GM13976 (cell line): ENCODE results near the gene SLC35F3.
A peak's percentile ranks its signal among the peaks of the same experiment; 100 is the strongest.

Source experiments
- DNase-seq: peaks from one replicate; pipeline ENCODE4 v3.0.0; 2012; ENCODE audit warnings: low spot score
- in situ Hi-C: fragments of 300-500 bp; cut with MboI; formaldehyde crosslinking; loops from one replicate; pipeline ENCODE4 v1.12.0; 2022; ENCODE audit warnings: low sequenced_read_pairs, mixed read lengths, inconsistent platforms; ENCODE audit not compliant: unreplicated experiment
- TF ChIP-seq, protein P1 (sequence below): IDR thresholded peaks from 2 replicates; pipeline ENCODE4 v1.5.1; 2012; ENCODE audit warnings: borderline replicate concordance, mild to moderate bottlenecking; ENCODE audit not compliant: insufficient read depth; ENCODE audit errors: extremely low read depth, missing control alignments, control extremely low read depth

The SLC35F3 gene

DNA sequence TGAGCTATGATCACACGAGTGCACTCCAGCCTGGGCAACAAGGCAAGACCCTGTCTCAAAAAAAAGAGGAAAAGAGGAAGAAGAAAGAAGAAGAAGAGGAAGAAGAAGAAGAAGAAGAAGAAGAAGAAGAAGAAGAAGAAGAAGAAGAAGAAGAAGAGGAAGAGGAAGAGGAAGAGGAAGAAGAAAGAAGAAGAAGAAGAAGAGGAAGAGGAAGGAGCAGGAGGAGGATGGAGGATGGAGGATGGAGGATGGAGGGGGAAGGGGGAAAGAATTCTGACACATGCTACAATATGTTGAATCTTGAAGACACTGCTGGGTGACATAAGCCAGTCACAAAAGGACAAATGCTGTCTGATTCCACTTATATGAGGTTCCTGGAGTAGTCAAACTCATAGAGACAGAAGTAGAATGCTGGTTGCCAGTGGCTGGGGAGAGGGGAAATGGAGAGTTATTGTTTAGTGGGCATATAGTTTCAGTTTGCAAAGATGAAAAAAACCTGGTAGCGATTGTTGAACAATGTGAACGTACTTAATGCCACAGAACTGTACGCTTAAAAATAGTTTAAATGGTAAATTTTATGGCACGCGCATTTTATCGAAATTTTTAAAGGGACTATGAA lies 421.5 kb downstream of the SLC35F3 start:
- DNase-seq: no peak
- in situ Hi-C loops: no loop called here
- TF ChIP-seq, protein P1, sequence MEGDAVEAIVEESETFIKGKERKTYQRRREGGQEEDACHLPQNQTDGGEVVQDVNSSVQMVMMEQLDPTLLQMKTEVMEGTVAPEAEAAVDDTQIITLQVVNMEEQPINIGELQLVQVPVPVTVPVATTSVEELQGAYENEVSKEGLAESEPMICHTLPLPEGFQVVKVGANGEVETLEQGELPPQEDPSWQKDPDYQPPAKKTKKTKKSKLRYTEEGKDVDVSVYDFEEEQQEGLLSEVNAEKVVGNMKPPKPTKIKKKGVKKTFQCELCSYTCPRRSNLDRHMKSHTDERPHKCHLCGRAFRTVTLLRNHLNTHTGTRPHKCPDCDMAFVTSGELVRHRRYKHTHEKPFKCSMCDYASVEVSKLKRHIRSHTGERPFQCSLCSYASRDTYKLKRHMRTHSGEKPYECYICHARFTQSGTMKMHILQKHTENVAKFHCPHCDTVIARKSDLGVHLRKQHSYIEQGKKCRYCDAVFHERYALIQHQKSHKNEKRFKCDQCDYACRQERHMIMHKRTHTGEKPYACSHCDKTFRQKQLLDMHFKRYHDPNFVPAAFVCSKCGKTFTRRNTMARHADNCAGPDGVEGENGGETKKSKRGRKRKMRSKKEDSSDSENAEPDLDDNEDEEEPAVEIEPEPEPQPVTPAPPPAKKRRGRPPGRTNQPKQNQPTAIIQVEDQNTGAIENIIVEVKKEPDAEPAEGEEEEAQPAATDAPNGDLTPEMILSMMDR: no peak

DNA sequence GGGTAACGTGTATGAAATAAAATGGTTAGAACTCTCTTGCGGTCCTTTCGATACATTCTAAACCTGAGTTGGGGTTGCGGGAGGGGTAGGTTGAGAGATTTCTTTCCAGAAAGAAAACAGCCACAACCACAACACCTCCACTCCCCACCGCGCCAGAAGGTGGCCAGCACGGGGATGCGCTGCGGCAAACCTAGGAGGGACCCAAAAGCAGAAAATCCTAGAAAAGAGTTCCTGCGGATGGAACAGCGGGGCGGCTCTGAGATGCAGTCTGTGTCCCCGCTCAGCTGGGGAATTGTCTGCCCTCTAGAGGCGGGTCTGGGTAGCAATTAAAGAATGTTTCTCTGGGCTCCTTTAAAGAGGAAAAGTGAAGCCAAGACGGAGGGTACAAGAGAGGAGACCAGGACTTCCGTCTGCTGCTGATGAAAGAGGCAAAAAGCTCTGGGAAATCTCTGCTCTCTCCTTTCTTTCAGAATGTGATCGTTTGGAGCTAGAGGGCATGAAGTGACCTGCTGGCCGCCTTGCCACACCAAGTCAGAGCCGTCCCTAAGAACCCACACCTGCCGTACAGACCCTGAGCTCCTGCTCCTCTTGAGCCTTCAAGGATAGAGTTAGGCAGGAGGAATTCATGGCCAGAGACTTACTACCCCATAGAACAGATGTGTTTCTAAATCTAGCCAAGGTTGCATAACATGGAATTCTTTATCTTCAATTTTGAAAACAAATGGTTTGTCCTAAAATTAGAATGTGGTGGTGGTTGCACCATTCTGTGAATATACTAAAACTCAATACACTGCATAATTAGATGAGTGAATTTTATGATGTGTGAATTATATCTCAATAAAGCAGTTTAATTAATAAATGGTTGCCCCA lies 422.3 kb downstream of the SLC35F3 start:
- in situ Hi-C loops: no loop called here
- DNase-seq: peak; percentile 76
- TF ChIP-seq, protein P1: peak; percentile 78

DNA sequence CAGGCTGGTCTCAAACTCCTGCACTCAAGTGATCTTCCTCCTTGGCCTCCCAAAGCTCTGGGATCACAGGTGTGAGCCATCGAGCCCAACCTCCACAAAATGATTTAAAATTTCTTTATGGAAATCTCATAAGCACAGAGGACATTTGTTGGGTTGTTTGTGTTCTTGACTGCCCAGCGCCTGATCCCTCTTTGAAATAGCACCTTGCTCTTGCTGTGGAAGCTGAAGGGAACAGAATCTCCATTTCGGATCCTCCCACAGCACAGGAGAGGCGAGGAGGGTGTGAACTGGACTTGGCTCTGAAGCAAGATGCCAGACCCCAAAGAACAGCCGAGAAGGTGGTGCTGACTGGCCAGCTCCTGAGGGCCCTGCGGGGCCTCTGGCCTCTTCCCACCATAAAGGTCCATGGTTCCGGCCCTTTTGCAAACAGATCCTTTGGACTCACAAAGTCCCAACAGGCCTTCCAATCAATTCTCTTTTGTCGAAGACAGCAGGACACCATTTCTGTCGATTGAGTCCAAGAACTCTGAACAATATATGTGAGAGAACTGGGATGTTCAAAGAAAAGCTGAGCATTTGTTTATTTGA lies 423.2 kb downstream of the SLC35F3 start:
- in situ Hi-C loops: no loop called here
- no peak for DNase-seq
- TF ChIP-seq, protein P1: no peak

DNA sequence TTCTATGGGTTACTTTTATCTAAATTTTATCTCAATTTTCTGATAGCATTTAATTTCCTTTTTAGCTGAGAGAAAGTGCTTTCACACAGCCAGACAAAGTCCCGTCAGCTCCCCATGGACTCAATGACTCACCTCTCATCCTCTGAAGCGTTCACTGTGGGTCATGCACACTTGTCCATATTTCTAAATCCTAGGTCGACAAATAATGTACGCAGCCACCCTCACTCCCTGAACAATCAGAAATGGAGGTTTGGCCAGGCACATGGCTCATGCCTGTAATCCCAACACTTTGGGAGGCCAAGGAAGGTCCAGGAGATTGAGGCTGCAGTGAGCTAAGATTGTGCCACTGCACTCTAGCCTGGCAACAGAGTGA lies 426.4 kb downstream of the SLC35F3 start:
- DNase-seq: no peak
- TF ChIP-seq, protein P1: no peak
- in situ Hi-C loops: no loop called here

DNA sequence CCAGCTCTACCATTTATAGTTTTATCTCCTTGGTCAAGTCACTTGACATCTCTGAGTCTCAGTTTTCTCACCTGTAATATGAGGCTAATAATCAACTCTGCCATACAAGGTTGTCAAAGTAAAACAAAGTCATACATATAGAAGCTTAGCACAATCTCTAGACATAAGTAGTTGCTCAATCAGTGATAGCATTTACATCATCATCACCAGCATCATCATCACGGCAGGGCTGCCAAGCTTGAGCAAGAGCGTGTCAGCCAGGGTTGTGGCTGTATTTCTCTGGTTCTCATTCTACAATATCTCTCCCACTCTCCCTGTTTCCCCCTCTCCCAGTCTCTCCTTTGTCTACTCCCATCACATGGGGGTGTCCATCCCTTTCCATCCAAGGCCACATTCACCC lies 427.0 kb downstream of the SLC35F3 start:
- TF ChIP-seq, protein P1: no peak
- in situ Hi-C loops: no loop called here
- no peak for DNase-seq

DNA sequence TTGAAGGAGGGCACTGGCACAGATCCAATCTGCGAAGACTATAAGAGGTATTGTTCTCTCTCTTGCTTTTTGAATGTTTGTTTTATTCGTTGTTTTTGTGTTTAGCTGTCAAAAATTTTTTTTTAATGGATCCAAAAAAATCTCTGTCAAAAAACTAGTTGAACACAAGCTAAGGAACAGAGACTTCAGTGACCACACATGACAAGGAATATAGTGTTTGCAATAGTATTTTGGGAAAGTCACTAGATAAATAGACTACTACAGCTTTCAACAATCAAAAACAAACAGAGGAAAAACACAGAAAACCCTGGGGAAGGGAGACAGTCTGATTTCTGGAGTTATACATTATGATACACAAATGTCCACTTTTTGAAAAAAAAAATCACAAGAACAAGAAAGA lies 431.9 kb downstream of the SLC35F3 start:
- in situ Hi-C loops: no loop called here
- TF ChIP-seq, protein P1: no peak
- DNase-seq: no peak
